ENCODE measurements around the gene SAMM50.

Gene SAMM50

GRCh38 chr22:43993072-43993760, 38.0 kb downstream of the SAMM50 start:
- no peak for DNase-seq (ENCODE audit: low read depth)
- TF ChIP-seq, protein P1, sequence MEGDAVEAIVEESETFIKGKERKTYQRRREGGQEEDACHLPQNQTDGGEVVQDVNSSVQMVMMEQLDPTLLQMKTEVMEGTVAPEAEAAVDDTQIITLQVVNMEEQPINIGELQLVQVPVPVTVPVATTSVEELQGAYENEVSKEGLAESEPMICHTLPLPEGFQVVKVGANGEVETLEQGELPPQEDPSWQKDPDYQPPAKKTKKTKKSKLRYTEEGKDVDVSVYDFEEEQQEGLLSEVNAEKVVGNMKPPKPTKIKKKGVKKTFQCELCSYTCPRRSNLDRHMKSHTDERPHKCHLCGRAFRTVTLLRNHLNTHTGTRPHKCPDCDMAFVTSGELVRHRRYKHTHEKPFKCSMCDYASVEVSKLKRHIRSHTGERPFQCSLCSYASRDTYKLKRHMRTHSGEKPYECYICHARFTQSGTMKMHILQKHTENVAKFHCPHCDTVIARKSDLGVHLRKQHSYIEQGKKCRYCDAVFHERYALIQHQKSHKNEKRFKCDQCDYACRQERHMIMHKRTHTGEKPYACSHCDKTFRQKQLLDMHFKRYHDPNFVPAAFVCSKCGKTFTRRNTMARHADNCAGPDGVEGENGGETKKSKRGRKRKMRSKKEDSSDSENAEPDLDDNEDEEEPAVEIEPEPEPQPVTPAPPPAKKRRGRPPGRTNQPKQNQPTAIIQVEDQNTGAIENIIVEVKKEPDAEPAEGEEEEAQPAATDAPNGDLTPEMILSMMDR (IDR thresholded peaks at IDR 0.05; ENCODE audit: control insufficient read depth, extremely low read depth, insufficient read depth), result peak; percentile 79
- H3K4me3 ChIP-seq (ENCODE audit: low read depth, low read length), result no peak overlapping the region

DNA sequence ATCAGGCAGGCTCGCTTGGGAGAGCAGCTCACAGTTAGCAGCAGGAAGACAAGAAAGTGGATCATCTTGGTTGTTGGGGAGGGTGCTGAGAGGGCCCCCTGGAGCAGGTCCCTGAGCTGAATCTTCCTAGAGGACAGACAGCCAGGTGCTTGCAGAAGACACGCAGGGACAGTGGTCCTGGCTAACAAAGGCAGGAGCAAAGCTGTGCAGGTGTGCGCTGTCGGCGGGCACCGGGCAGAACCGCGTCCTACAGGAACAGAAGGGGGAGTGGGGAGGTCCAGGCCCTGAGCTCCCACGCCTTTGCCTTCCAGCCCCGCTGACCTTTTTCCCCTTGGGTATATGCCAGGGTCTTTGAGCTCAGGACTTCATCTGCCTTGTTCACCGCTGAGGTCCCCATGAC, 38.8 kb downstream of the SAMM50 start:
- TF ChIP-seq, protein P1 (IDR thresholded peaks at IDR 0.05; ENCODE audit: control insufficient read depth, extremely low read depth, insufficient read depth), result no peak
- H3K4me3 ChIP-seq (ENCODE audit: low read depth, low read length), result no peak overlapping the region
- no peak for DNase-seq (ENCODE audit: low read depth)

DNA sequence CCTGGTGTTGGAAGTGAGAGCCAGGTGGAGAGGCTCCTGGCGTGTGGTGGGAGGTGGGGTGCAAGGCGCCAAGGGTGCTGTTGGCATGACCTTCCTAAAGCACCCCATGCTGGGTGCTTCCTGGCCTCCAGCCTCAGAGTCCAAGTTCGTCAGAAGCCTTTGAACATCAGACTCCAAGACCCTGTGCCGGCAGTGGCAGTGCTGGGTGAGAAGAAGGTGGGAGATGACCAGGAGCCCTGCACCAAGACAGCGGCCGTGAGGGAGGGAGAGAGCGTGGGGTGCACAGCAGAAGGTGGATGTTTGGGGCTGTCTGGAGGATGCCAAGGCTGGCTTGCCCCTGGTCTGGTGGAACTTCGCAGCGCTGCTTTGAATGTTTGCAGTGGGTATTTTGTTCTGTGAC, 39.2 kb downstream of the SAMM50 start:
- no peak for DNase-seq (ENCODE audit: low read depth)
- H3K4me3 ChIP-seq (ENCODE audit: low read depth, low read length), result no peak overlapping the region
- TF ChIP-seq, protein P1 (IDR thresholded peaks at IDR 0.05; ENCODE audit: control insufficient read depth, extremely low read depth, insufficient read depth), result no peak

DNA sequence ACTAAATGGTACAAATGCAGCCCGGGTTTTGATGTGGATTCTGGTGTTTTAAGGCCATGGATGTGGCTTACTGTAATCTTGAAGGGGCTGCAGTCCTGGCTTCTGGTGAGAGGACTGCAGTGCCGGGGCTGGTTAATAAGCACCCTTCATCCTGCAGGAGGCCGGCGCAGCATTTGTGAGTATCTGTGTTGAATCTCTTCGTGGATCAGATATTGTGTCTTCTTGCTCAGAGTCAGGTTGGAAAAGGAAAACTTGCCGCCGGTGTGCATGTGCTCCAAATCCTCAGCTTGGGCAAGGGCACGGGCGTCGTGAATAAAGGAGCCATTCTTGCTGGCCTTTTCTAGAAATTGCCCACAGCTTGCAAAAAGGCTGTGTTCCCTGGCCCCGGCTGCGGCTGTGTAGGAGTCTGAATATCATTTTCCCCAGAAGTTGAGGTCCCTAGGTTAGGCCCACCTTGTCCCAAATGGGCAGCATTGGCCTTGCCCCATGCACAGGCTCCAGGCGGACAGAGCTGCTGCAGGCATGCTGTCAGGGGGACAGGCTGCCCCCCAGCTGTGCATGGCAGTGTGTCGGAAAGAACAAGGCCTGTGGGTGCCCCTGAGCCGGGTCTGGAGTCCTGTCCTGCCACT, 39.9 kb downstream of the SAMM50 start:
- no peak for DNase-seq (ENCODE audit: low read depth)
- TF ChIP-seq, protein P1 (IDR thresholded peaks at IDR 0.05; ENCODE audit: control insufficient read depth, extremely low read depth, insufficient read depth), result no peak
- no peak overlapping the region for H3K4me3 ChIP-seq (ENCODE audit: low read depth, low read length)

DNA sequence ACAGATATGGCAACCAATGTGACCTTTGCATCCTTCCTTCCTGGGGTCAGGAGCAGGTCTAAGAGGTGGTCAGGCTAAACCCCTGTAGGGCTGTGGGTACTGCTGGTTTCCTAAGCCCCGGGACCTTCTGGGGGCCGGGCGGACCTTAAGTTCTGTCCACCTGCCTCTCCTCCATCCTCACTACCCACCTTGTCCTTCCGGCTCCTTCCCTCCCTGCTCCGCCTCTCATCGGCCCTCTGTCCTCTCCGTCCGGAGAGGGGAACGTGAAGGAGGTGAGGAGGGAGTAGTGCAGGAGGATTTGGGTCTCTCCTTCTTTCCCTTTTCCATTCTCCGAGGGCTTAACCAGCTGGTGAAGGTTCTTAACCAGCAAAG, 40.5 kb downstream of the SAMM50 start:
- DNase-seq (ENCODE audit: low read depth), result no peak
- TF ChIP-seq, protein P1 (IDR thresholded peaks at IDR 0.05; ENCODE audit: control insufficient read depth, extremely low read depth, insufficient read depth), result no peak

GRCh38 chr22:43996170-43996980, 41.1 kb downstream of the SAMM50 start:
- TF ChIP-seq, protein P1 (IDR thresholded peaks at IDR 0.05; ENCODE audit: control insufficient read depth, extremely low read depth, insufficient read depth), result no peak
- no peak overlapping the region for H3K4me3 ChIP-seq (ENCODE audit: low read depth, low read length)
- no peak for DNase-seq (ENCODE audit: low read depth)

More for the DNA sequence above, 40.5 kb downstream of the SAMM50 start:
- H3K4me3 ChIP-seq (ENCODE audit: low read depth, low read length), result no peak overlapping the region
